A673 (cell line): ENCODE data around the gene SLC6A12. TPM values are rescaled to one million over a fixed set of nuclear protein-coding genes. Genes with fewer than 3 reads are reported as not detected.

Source experiments
- BruUV-seq: library from RNA; stranded (reverse); fragments of 400-500 nt; replicated peaks from 2 replicates; lab custom pipeline; 2021; lab: Mats Ljungman, UMichigan
- CTCF ChIA-PET: fragments of 300-600 bp; sonication (Branson Sonifier 250); formaldehyde crosslinking; loops from one replicate; lab custom pipeline; 2022; ENCODE audit warnings: antibody characterized with exemption; lab: Charles Lee
- POLR2A ChIA-PET: fragments of 300-600 bp; sonication (Branson Sonifier 250); formaldehyde crosslinking; loops from one replicate; lab custom pipeline; 2022; ENCODE audit warnings: antibody characterized with exemption; ENCODE audit not compliant: low non-redundant PET; lab: Charles Lee
- DNase-seq: peaks from one replicate; pipeline ENCODE4 v3.0.0-alpha.2; 2015; ENCODE audit warnings: low spot score
- H3K27ac ChIP-seq: fragments of 200-600 bp; sonication (generic); 2 replicates; pipeline ENCODE4 v1.5.1; 2016; ENCODE audit warnings: mixed run types, low read depth, mild to moderate bottlenecking, mixed read lengths, antibody characterized with exemption, low read length; ENCODE audit not compliant: poor library complexity, severe bottlenecking
- H3K27me3 ChIP-seq: fragments of 200-600 bp; sonication (generic); replicated peaks from 2 replicates; pipeline ENCODE4 v1.6.1; 2017; ENCODE audit warnings: mixed run types, low read depth, mild to moderate bottlenecking, mixed read lengths, antibody characterized with exemption, low read length; ENCODE audit not compliant: insufficient read depth, poor library complexity
- H3K36me3 ChIP-seq: fragments of 200-600 bp; sonication (generic); 2 replicates; pipeline ENCODE4 v1.6.1; 2016; ENCODE audit warnings: mixed run types, mild to moderate bottlenecking, mixed read lengths, antibody characterized with exemption, low read length; ENCODE audit not compliant: insufficient read depth, poor library complexity, severe bottlenecking
- H3K4me1 ChIP-seq: fragments of 200-600 bp; sonication (generic); 2 replicates; pipeline ENCODE4 v1.6.1; 2017; ENCODE audit warnings: mixed run types, mild to moderate bottlenecking, mixed read lengths, antibody characterized with exemption, low read length; ENCODE audit not compliant: insufficient read depth, poor library complexity, severe bottlenecking
- H3K4me3 ChIP-seq: fragments of 200-600 bp; sonication (generic); 2 replicates; pipeline ENCODE4 v1.5.1; 2016; ENCODE audit warnings: low read depth, mixed run types, mild to moderate bottlenecking, mixed read lengths, low read length; ENCODE audit not compliant: poor library complexity, severe bottlenecking
- H3K9me3 ChIP-seq: fragments of 200-600 bp; sonication (generic); 2 replicates; pipeline ENCODE4 v1.6.1; 2016; ENCODE audit warnings: mixed run types, low read depth, mild to moderate bottlenecking, mixed read lengths, antibody characterized with exemption, low read length; ENCODE audit not compliant: poor library complexity, severe bottlenecking
- EZH2 ChIP-seq: fragments of 200-600 bp; sonication (generic); IDR thresholded peaks from 2 replicates; pipeline ENCODE4 v1.6.1; 2017; ENCODE audit warnings: borderline replicate concordance, low read depth, mild to moderate bottlenecking, mixed read lengths, antibody characterized with exemption, low read length; ENCODE audit not compliant: poor library complexity, severe bottlenecking
- intact Hi-C: fragments of 100-400 bp; cut with micrococcal nuclease; formaldehyde crosslinking; loops from one replicate; pipeline ENCODE4 v1.10.0; 2022; ENCODE audit not compliant: unreplicated experiment
- total RNA-seq: library from RNA; stranded (reverse); gene quantifications from 2 replicates; pipeline ENCODE4 v1.2.3, GENCODE V29; 2021
- TF ChIP-seq, protein P1 (sequence below): fragments of 300-800, 200-600 bp; sonication (generic); conservative IDR thresholded peaks from 2 replicates; pipeline ENCODE4 v1.5.1; 2017; ENCODE audit warnings: low read depth, mild to moderate bottlenecking, antibody characterized with exemption, low read length, moderate library complexity, mixed read lengths

SLC6A12 gene
- total RNA-seq, 1 experiment from 2014 or later = not detected

DNA sequence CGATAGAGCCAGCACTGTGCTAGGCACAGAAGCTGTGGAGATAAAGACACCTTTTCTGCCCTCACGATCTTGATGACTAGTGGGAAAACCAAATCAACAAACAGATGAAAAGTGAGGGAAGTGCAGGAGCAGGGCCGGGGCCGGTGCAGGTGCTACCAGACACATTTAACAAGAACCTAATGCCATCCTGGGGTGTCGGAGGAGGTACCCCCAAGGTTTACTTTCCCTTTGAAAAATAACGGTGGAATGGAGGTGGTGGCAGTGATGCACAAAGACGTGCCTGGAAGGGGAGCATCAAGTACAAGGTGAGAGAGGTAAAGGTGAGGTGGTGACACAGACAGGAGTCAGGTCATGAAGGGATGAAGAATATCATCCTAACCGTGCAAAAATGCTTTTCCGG is 26.6 kb upstream of the SLC6A12 start:
- DNase-seq = no peak
- POLR2A ChIA-PET = no interaction called here
- CTCF ChIA-PET = no interaction called here
- no peak for TF ChIP-seq EZH2
- TF ChIP-seq, protein P1, sequence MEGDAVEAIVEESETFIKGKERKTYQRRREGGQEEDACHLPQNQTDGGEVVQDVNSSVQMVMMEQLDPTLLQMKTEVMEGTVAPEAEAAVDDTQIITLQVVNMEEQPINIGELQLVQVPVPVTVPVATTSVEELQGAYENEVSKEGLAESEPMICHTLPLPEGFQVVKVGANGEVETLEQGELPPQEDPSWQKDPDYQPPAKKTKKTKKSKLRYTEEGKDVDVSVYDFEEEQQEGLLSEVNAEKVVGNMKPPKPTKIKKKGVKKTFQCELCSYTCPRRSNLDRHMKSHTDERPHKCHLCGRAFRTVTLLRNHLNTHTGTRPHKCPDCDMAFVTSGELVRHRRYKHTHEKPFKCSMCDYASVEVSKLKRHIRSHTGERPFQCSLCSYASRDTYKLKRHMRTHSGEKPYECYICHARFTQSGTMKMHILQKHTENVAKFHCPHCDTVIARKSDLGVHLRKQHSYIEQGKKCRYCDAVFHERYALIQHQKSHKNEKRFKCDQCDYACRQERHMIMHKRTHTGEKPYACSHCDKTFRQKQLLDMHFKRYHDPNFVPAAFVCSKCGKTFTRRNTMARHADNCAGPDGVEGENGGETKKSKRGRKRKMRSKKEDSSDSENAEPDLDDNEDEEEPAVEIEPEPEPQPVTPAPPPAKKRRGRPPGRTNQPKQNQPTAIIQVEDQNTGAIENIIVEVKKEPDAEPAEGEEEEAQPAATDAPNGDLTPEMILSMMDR = no peak
- H3K36me3 ChIP-seq = no peaks in the 10 kb centered on the region
- no peaks in the 10 kb centered on the region for H3K4me1 ChIP-seq
- H3K4me3 ChIP-seq = no peak overlapping the region
- BruUV-seq = no TSS peak
- no peak overlapping the region for H3K27ac ChIP-seq
- H3K27me3 ChIP-seq = no peaks in the 10 kb centered on the region
- H3K9me3 ChIP-seq = no peaks in the 10 kb centered on the region
- intact Hi-C loops = no loop called here

DNA sequence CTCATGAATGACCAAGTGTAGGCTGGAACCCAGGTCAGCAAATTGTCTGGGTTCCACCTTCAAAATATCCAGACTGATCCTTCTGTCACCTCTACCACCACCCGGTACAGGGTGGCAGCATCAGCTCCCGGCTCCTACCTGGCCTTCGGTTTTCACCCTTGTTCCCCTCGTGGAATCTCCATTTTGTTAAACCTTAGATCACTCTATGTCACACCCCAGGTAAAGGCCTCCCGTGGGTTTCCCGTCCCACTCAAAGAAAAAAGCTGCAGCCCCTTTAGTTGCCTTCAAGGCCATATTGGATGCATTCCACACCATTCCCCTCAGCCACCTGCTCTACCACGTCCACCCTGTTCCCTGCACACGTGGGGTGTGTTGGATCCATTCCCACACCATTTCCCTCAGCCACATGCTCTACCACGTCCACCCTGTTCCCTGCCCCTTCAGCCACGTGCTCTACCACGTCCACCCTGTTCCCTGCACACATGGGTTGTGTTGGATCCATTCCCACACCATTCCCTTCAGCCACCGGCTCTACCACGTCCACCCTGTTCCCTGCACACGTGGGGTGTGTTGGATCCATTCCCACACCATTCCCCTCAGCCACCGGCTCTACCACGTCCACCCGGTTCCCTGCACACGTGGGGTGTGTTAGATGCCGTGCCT is 24.9 kb upstream of the SLC6A12 start:
- H3K36me3 ChIP-seq = no peaks in the 10 kb centered on the region
- no TSS peak for BruUV-seq
- intact Hi-C loops = no loop called here
- H3K9me3 ChIP-seq = no peaks in the 10 kb centered on the region
- POLR2A ChIA-PET = no interaction called here
- H3K27ac ChIP-seq = no peak overlapping the region
- CTCF ChIA-PET = no interaction called here
- DNase-seq = no peak
- TF ChIP-seq EZH2 = no peak
- TF ChIP-seq, protein P1 = no peak
- no peaks in the 10 kb centered on the region for H3K4me1 ChIP-seq
- no peak overlapping the region for H3K4me3 ChIP-seq
- H3K27me3 ChIP-seq = no peaks in the 10 kb centered on the region

DNA sequence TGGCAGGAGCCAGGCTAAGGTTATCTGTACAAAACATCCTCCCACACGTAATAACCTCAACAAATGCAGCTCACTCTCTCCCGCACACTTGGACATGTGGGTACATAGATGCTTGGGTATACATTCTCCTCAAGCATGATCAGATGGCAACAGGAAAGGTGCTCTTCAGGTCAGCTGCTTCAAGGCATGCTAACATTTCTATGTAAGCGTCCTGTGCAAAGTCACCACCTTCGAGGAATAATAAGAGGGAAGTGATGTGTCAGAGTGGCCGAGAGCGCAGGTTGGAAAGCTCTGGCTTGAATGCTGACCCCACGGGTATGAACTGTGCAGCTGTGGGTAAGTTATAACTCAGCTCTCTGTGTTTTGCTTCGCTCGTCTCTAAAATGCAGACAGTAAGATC is 24.2 kb upstream of the SLC6A12 start:
- no peak for DNase-seq
- Histone ChIP-seq H3K27ac (no peak overlapping the region), H3K27me3 (no peaks in the 10 kb centered on the region), H3K4me3 (no peak overlapping the region), H3K9me3 (no peaks in the 10 kb centered on the region), H3K4me1 (no peaks in the 10 kb centered on the region), H3K36me3 (no peaks in the 10 kb centered on the region)
- intact Hi-C loops = no loop called here
- TF ChIP-seq, protein P1 = no peak
- TF ChIP-seq EZH2 = no peak
- CTCF ChIA-PET = no interaction called here
- no TSS peak for BruUV-seq
- POLR2A ChIA-PET = interaction anchor here (0.6 kb wide), 1 partner anchor 153 kb away, joined by 3 read pairs; no protein-coding TSS in a partner anchor
